GM21825 (cell line): ENCODE measurements around the gene SCN2B.
A peak's percentile ranks its signal among the peaks of the same experiment; 100 is the strongest.

Experiments used
- ATAC-seq: cut with Tn5 transposase; IDR thresholded peaks from one replicate; pipeline ENCODE4 v1.9.1; 2021; ENCODE audit warnings: mild to moderate bottlenecking, moderate library complexity; ENCODE audit not compliant: unreplicated experiment

Gene SCN2B

DNA sequence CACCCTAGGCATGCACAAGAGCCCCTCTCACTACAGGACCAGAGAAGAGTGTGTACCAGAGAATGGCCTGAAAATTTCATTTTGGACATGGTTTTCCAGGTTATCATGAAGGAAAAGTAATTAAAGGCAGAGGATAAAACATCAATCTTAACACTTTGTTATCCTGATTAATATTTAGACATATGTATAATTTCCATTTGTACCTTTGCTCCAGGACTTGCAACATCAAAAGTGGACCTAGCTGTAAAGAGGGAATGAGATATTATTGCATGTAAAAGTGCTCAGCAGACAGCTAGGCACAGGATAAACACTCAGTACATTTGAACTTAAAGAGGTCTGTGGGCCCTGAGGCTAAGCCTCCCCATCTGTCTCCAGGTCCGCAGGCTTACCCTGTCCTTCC, 21.8 kb downstream of the SCN2B start:
- no peak for ATAC-seq

DNA sequence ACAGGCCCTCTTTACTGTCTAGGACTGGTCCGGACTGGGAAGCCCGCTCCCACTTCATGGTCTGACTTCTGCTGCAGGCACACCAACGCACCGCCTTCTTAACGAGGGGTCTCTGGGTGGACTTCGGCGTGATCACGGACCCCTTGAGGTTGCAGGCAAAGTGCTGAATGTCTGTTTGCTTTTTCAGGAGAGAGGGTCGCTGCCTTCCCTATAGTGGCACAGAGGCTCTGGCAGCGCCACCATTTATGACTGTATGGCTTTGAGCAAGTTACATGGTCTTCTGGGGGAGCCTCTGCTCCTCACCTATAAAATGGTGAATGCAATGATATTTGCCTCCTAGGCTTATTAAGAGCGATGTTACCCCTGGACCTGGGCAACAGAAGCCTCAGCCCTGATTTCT, 22.5 kb downstream of the SCN2B start:
- ATAC-seq = no peak

DNA sequence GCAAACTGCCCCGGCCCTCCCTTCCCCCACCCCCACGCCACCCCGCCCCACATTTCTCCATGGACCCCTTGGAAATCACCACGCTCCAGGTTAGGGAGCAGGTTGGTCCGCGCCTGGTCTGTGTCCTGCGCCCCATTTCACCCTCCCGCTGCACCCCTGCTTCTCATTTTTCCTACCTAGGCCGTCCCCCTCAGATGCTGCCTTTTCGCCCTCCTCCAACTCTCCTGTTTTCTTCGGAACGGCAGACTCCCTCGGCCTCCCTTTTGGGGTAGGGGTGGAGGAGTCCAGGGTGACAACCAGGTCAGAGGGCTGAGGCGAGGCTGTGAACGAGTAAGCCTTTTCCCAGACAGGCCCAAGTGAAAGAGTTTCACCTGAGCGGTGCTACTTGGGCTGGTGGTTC, 22.9 kb downstream of the SCN2B start:
- ATAC-seq = no peak

DNA sequence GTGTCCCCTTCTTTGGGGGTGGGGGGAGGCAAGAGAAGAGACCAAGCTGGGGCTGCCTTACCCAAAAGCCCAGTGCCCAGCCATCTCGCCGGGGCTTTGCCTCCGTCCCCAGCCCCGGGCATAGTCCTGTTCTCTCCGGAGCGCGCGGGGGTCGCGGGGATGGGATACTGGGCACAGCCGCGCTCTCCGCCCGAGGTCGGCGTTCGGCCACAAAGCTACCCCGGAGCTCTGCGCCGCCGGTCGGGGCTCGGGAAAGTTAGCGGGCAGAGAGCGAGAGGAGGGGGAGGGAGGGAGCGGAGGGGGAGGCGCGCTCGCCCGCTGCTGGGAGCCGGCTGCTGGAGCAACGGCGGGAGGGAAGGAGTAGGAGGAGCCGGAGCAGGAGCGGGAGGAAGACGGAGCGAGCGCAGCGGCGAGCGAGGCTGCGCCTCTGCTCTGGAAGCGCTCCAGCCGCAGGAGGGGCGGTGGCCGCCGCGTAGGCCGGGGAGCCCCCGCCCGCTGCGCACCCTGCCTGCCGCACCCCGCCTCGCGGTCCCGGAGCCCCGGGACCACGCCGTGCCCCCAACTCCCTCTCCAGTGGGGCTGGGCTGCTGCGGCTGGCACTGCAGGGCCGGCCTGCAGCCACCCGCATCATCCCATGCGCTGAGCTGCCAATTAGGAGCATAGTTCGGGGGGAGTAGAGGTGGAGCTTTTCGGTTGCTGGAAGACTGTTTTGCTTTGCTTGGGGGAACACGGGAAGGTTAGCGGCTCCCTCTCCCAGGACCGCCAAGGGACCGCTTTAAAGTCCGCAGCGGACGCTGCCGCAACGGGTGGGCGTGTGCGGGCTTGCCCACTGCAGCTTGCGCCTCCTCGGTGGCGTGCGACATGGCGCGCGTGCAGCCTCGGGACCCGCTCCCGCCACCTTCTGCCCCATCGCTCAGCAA, 23.6 kb downstream of the SCN2B start, which contains the start of gene SCN4B:
TSS of gene SCN4B (minus strand) at position 272 of the 920 bp plus-strand sequence. CDS start at position 122, 150 bp downstream.
- no peak for ATAC-seq

DNA sequence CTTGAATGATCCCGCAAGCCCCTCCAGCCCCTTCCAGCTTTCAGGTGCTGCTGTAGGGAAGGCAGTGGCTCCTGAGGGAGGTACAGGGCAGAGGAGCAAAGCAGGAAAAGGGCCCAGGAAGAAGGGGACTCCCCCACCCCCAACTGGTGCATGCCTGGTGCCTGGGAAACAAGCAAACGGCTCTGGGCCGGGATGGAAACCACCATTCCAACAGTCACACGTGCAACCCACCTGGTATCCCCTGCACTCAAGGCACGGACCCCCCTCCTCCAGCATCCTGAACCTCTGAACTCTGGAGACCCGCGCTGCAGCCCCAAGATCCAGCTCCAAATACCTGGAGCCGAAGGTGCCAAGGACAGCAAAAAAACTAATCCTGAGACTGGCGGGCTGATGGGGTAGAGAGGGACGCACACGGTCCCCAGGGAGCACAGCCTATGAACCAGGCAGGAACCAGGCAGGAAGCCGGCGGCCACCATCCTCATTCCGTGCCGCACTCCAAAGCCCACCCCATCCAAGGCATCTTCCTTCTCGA, 24.4 kb downstream of the SCN2B start:
- ATAC-seq = no peak

DNA sequence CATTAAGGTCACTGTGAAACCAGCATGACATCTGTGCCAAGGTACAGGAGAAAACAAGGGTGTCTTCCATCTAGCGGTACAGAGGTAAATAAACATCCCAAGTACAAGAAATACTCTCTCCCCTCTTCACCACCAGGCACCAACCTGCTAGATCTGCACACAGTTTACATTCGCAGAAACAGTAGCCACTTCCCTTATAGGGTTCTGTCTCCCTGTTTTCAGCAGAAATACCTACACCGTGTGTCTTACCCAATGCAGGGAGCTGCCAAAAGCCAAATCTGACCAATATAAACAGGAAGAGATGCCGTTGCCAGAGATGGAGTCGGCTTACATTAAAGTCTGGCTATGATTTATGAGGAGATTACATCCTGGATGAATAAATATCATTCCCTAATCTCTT, 25.0 kb downstream of the SCN2B start:
- no peak for ATAC-seq

DNA sequence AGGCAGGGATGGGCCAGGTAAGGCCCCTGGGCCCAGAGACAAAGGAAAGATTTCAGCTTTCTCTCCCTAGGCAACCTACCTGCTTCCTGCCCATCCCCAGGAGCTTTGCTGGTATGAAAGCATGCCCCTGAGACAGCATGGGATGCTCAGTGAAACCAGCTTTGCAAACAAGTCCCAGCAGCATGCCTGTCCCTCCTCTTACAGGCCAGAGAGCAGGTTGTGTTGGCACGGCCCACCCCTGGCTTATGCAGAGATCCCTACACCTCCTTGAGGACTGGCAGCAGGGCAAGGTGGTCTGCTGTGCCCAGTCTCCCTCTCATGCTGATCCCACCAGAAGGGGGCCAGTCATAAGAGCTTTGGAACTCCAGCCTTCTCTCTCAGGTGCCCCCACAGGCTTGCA, 26.9 kb downstream of the SCN2B start:
- ATAC-seq = no peak

DNA sequence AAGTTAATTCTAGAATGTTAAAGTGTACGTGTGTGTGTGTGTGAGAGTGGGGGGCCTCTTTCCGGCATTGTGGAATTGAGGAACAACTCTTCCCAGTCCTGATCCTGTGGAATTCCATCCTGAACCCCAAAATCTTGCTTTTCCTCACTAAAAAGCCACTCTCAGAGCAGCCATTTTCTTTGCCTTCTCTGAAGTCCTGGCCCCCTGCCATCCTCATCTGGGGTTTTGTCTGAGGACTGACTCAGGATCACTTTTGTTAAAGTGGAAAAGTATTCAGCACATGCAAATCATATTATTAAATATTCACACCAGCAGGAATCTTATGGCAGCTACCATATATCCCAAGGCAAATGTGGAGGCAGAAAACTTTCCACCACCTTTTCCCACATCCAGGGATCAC, 27.6 kb downstream of the SCN2B start:
- no peak for ATAC-seq

DNA sequence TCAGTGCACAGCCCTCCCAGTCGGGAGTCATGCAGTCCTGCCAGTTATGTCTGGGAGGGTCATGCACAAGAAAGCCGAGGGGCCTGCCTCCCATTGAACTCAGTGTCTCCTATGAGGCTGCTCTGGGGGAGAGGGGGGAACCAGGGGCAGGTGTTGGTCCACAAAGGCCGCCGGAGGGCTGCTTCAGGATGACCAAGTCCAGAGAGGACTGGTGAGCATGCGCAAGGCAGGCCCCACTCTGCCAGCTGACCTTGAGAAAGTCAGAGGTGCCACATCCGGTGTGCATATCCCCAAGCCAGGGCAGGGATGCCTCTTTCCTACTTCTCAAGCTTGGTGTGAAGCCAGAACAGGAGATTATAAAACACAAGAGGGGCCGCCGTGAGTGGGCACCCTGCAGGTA, 28.2 kb downstream of the SCN2B start:
- ATAC-seq = no peak

DNA sequence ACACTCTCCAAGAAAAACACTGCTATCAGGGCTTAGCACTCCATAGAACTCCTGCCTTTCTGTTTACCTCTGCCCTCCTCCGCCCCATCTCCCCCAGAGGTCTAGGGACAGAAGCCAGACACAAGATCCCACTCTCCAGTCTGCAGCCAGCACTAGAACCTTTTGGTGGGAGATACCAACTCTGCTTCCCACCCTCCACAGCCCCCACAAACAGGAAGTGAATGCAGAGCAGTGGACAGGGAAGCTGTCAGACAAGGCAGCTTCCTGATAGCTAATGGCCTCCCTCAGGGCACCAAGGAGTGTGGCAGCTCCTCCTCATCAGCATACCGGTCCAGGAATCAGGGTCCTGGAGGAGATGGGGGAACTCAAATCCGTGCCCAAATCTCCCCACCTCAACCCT, 28.9 kb downstream of the SCN2B start:
- ATAC-seq = no peak

DNA sequence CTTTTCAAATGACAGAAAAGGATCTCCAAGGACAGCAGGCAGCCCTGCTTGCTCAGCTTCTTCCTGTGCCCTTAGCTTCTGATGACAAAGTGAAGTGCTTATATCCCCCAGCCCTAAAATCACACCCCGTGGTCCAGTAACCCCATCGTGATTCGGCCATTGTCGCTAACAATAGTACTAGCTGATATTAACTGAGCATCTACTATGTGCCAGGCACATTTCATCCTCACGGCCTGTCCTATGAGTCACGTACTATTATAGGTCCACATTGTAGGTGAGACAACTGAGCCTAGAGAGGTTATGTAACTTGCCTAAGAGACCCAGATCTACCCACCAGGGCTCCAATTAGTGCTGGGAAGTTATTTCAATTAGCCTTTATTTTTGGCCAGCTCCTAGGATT, 29.9 kb downstream of the SCN2B start:
- ATAC-seq = no peak

DNA sequence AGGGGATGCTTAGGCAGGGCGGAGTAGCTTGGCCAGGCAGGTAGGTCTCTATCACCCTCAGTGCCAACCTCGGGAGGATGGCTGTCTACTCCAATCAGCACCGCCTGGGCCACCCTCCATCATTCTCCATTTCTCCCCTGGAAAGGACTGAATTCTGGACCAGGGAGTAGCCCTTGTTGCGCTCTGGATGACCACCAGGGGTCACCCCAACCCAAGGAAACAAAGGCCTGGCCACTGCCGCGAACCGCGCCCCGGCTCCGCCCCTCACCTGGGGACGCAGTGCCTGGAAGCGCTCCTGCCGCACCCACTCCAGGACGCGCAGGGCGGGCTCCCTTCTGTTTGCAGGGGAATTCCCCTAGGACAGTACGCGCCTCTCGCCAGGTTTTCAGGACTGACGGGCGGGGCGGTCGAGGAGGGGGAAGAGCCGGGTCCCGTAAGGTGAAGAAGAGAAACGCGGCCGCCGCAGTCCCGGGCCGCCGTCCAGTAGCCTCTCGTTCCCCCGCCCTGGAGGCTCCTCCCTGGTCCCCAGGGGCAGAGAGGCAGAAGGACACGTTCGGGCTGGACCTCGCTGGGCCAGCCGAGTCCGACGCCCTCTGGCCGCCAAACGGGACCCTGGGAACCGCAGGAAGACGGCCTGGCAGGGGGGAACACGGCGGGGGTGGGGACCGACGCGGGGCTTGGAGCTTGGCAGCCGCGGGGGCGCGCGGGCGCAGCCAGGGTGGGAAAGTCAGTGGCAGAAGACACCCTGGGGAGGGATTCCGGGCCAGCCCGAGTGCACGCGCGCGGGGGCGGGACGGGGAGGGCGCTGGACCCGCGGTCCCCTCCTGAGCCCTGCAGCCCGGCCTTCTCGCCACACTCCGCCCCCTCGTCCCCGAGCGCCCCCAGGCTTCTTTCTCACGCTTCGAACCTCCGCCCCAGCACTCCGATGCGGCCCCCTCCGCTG, 30.9 kb downstream of the SCN2B start:
- peak; percentile 89 for ATAC-seq

DNA sequence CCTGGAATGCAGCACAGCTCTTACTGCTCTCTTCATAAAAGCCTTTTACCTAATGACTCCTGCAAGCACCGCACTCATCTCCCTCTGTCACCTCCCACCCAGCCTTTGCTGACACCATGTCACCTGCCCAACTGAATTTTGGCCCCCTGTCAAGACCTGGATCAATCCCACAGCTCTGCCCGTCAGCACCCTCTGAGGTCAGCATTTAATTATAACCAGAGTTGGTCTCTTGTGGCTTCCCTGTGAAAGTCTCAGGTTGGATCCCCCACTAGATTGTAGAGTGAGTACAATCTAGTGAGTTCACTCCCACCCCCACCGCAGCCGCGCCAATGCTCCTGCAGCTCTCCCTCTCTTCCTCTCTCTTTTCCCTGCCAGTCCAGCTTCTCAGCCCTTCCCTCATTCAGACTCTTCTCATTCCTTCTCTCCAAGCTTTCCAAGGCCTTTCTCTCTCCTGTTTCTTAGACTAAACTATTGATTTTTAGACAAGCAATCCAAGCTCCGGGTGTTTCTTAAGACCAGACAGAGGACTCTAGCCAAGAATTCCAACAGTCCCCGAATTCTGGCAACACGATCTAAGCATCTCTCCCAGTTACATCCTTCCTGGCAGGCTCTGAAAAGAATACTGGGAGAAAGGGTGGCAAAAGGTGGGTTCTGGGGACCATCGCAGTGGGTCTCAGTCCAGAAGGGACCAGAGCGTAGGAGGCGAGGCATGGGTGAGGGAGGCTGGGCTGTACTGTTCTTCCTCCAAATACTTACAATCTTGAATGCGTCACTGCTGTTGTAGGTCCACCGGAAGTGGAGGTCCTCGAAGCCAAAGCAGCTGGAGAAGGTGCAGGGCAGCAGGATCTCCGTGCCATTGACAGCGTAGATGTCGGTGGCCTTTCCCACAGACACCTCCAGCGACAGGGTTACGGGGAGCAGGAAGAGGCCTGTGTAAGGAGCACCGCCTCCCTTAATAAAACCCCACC, 31.9 kb downstream of the SCN2B start:
- ATAC-seq = no peak

DNA sequence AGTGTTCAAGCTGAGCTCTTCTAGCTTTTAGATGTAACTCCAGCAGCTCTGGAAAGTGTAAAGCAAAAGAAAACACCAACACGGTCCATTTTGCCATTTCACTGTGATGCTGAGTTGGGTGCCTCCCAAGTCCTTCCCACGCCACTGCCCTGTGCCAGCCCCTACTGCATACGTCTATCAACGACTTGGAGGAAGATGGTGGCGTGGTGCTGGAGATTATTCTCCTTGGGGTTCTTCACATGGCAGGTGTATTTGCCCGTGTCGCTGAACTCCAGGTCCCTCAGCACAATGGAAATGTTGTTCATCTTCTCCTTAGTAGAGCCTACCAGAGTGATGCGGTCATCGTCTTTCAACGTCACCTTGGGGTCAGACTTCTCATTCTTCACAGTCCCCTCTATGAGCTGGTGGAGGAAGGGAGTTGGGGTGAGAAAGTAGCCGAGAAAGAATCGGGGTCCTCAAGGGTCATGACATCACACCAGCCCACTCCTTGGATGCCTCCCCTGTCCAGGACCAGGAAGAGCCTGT, 32.7 kb downstream of the SCN2B start:
- ATAC-seq = no peak

DNA sequence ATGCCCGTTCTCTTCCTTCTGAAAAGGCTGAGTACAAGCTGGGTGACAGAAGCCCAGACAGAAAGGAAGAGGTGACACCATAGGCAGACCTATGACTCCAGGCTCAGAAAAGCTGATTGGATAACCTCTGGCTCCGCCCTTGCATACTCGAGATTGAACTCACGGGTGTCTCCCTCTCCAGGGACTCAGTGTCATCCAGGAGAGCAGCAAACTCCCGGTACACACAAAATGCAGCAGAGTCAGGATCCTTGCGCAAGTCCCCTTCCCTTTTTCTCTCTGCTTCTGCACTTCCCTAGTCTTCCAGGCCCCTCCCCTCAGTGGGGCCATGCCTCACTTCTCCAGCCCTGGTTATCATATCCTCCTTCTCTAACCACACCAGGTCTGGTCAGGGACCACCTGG, 33.6 kb downstream of the SCN2B start:
- no peak for ATAC-seq

DNA sequence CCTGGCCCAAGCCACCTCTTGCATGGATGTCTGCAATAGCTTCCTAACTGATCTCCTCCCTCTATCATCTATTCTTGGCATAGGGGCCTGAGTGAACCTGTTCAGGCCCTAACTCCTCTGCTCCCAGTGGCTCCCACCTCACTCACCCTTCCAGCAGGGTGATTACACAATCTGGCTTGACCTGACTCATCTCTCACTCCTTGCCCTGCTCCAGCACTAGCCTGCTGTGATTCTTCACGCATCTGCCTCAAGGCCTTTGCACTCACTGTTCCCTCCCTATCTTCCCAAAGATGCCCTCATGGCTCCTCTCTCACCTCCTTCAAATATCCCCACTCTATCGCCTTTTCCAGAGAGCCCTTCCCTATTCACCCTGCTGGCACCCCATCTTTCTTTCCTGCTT, 34.4 kb downstream of the SCN2B start:
- ATAC-seq = no peak

DNA sequence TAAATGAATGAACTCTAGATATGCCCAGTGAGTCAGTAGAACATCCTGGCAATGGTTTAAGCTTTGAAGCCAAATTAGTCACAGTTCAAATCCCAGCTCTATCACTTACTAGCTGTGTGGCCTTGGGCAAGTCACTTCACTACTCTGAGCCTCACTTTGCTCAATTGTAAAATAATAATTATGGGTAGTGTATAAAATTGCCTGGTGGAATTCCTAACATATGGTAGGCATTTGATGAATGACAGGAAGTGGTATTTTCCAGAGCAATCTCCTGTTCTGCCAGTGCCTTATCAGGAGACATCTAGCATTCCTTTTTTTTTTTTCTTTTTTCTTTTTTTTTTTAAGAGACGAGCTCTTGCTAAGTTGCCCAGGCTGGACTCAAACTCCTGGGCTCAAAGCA, 36.9 kb downstream of the SCN2B start:
- no peak for ATAC-seq

DNA sequence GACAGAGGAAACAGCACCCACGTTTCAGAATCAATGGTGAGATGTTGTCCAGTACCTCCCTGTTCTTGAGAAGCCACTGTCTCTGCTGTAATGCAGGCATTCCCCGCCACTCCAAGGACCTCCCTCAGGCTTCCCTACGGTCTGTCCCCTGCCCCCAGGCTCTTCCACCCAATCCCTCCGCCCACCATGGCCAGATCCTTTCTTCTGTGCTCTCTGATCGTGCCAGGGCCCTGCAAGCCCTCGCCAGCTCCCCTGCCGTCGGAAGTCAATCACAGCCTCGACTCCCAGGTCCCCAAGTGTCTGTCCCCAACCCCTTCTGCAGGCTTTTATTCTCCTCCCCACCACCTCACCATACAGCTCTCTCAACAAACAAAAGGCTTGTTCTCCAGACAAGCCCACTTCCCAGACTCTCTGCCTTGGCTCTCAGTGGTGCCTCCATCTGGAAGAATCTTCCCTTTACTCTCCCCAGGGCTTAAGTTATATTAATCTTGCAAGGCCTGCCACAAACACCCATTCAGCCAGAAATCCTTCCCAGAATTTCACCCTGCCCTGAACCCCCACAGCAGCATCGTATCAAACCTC, 37.5 kb downstream of the SCN2B start:
- ATAC-seq = no peak

DNA sequence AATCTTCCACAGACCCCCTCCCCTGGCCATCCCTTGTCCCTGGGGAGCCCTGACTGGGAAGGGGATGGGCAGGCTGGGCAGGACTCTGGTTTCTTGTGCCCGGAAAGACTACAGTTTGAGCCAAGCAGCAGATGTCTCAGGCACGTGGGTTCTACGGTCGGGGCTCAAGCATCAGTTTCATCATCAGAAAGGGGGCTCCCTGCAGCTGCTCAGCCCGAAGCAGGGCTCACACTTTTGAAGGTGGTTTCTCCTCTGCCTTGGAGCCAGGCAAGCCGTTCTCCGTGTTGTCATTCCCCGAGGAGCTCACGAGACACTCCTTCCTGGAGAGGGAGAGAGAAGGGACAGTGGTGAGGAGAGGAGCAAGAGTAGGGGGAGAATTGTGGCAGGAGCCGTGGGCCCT, 39.6 kb downstream of the SCN2B start:
- no peak for ATAC-seq

DNA sequence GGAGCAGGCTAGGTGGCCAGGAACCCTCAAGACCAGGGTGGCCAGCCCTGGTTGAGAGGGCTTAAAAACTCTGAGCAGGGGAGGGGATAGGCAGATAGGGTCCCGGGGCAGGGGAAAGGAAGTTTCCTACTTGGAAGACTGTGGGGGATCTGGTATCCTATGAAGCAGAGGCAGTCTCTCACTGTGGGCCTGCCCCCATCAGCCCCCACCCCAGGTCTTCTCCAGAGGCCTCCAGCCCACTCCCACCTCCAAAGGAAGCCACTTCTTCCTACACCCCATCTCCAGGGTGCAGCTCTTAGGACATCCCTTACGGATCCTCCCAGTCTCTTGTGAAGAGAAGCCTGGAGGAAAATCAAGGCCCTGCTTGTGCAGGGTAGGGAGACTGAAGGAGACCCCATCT, 40.1 kb downstream of the SCN2B start:
- ATAC-seq = no peak
